GM23338 (cell line): ENCODE measurements around the gene ZNF831. TPM values are rescaled to one million over a fixed set of nuclear protein-coding genes. Genes with fewer than 3 reads are reported as not detected.

ENCODE experiments used
- ATAC-seq: fragments of 200-7000 bp; cut with Tn5 transposase; 3 replicates; pipeline ENCODE4 v1.9.1; 2020
- DNase-seq: peaks from one replicate; pipeline ENCODE4 v3.0.0-alpha.2; 2015; ENCODE audit warnings: low spot score
- H2AFZ ChIP-seq: fragments of 200-600 bp; sonication (generic); 2 replicates; pipeline ENCODE4 v1.8.0; 2016; ENCODE audit warnings: antibody characterized with exemption, mild to moderate bottlenecking, moderate library complexity
- H3F3A ChIP-seq: fragments of 200-600 bp; sonication (generic); replicated peaks from 2 replicates; pipeline ENCODE4 v1.8.0; 2017; ENCODE audit warnings: antibody characterized with exemption, mixed run types, low read depth
- H3K27ac ChIP-seq: fragments of 200-600 bp; sonication (generic); 2 replicates; pipeline ENCODE4 v1.6.1; 2016; ENCODE audit warnings: low read depth
- H3K27me3 ChIP-seq: fragments of 200-600 bp; sonication (generic); 2 replicates; pipeline ENCODE4 v1.8.0; 2016; ENCODE audit warnings: mild to moderate bottlenecking, mixed run types, moderate library complexity; ENCODE audit not compliant: insufficient read depth
- H3K36me3 ChIP-seq: fragments of 200-600 bp; sonication (generic); 2 replicates; pipeline ENCODE4 v1.8.0; 2016; ENCODE audit warnings: mild to moderate bottlenecking; ENCODE audit not compliant: insufficient read depth
- H3K4me1 ChIP-seq: fragments of 200-600 bp; sonication (generic); 2 replicates; pipeline ENCODE4 v1.8.0; 2016; ENCODE audit warnings: mild to moderate bottlenecking, moderate library complexity; ENCODE audit not compliant: insufficient read depth
- H3K4me2 ChIP-seq: fragments of 200-600 bp; sonication (generic); 2 replicates; pipeline ENCODE4 v1.7.1; 2017; ENCODE audit warnings: mixed run types
- H3K4me3 ChIP-seq: fragments of 200-600 bp; sonication (generic); 2 replicates; pipeline ENCODE4 v1.6.1; 2016; ENCODE audit warnings: mixed run types
- H3K79me2 ChIP-seq: fragments of 200-600 bp; sonication (generic); replicated peaks from 2 replicates; pipeline ENCODE4 v1.8.0; 2017; ENCODE audit warnings: mild to moderate bottlenecking; ENCODE audit not compliant: insufficient read depth
- H3K9me2 ChIP-seq: fragments of 200-600 bp; sonication (generic); 2 replicates; pipeline ENCODE4 v1.8.0; 2017; ENCODE audit not compliant: insufficient read depth
- H4K20me1 ChIP-seq: fragments of 200-600 bp; sonication (generic); replicated peaks from 2 replicates; pipeline ENCODE4 v1.8.0; 2017; ENCODE audit warnings: mild to moderate bottlenecking; ENCODE audit not compliant: insufficient read depth
- H3K27ac Mint-ChIP-seq: 2 replicates; pipeline ENCODE4 v1.8.0; 2020; ENCODE audit warnings: inconsistent platforms, mild to moderate bottlenecking, moderate library complexity, mixed read lengths
- H3K27me3 Mint-ChIP-seq: 3 replicates; pipeline ENCODE4 v1.8.0; 2022; ENCODE audit warnings: low read depth, mild to moderate bottlenecking, moderate library complexity, mixed read lengths, inconsistent platforms; ENCODE audit not compliant: insufficient read depth, poor library complexity
- H3K36me3 Mint-ChIP-seq: 3 replicates; pipeline ENCODE4 v1.8.0; 2021; ENCODE audit warnings: low read depth, mild to moderate bottlenecking, inconsistent platforms, moderate library complexity, mixed read lengths
- H3K4me1 Mint-ChIP-seq: 3 replicates; pipeline ENCODE4 v1.8.0; 2020; ENCODE audit warnings: mild to moderate bottlenecking, inconsistent platforms, mixed read lengths
- H3K4me3 Mint-ChIP-seq: 3 replicates; pipeline ENCODE4 v1.8.0; 2021; ENCODE audit warnings: moderate library complexity, mild to moderate bottlenecking, inconsistent platforms, mixed read lengths
- H3K9me3 Mint-ChIP-seq: 3 replicates; pipeline ENCODE4 v1.8.0; 2020; ENCODE audit warnings: moderate library complexity, mild to moderate bottlenecking, inconsistent platforms, mixed read lengths
- CREB1 ChIP-seq: fragments of 250-450 bp; sonication (Bioruptor Pico); IDR thresholded peaks from 2 replicates; pipeline ENCODE4 v1.5.0; 2020; ENCODE audit warnings: low read depth, mild to moderate bottlenecking, moderate library complexity
- CTCF ChIP-seq, 2 experiments: fragments of 200-600 bp in 1 of 2; sonication (generic) in 1 of 2; conservative IDR thresholded peaks; 2 replicates each; pipeline versions ENCODE4 v1.5.1 to v1.6.1; 2016 to 2017; ENCODE audit warnings: antibody characterized with exemption in 2 of 2, low read depth in 2 of 2, mild to moderate bottlenecking in 2 of 2, moderate library complexity in 1 of 2
- EZH2 ChIP-seq: fragments of 200-600 bp; sonication (generic); IDR thresholded peaks from one replicate; pipeline ENCODE4 v1.8.0; 2017; ENCODE audit warnings: antibody characterized with exemption, mild to moderate bottlenecking, low read depth; ENCODE audit not compliant: unreplicated experiment
- EZH2phosphoT487 ChIP-seq: fragments of 200-600 bp; sonication (generic); IDR thresholded peaks from one replicate; pipeline ENCODE4 v1.8.1; 2018; ENCODE audit warnings: antibody characterized with exemption; ENCODE audit not compliant: unreplicated experiment
- JUNB ChIP-seq: IDR thresholded peaks from one replicate; pipeline ENCODE4 v1.6.1; 2016; ENCODE audit warnings: antibody characterized with exemption; ENCODE audit not compliant: unreplicated experiment
- NANOG ChIP-seq: IDR thresholded peaks from 2 replicates; pipeline ENCODE4 v1.6.1; 2016; ENCODE audit warnings: antibody characterized with exemption, borderline replicate concordance
- STAT1 ChIP-seq: IDR thresholded peaks from one replicate; pipeline ENCODE4 v1.6.1; 2016; ENCODE audit warnings: antibody characterized with exemption; ENCODE audit not compliant: unreplicated experiment
- ZNF114 ChIP-seq: fragments of 250-450 bp; sonication (Bioruptor Pico); IDR thresholded peaks from 2 replicates; pipeline ENCODE4 v1.5.0; 2020; ENCODE audit warnings: mild to moderate bottlenecking, moderate library complexity
- ZNF331 ChIP-seq: fragments of 250-450 bp; sonication (Bioruptor Pico); IDR thresholded peaks from 2 replicates; pipeline ENCODE4 v1.5.0; 2020; ENCODE audit warnings: low read depth, mild to moderate bottlenecking, moderate library complexity
- ZNF462 ChIP-seq: fragments of 250-450 bp; sonication (Bioruptor Pico); IDR thresholded peaks from 2 replicates; pipeline ENCODE4 v1.5.0; 2020; ENCODE audit warnings: mild to moderate bottlenecking, moderate library complexity
- polyA plus RNA-seq: library from polyadenylated mRNA; unstranded; fragments of >200 nt; fragmentation: Nextera tagmentation; extraction: Ambion mirVana; gene quantifications from 2 replicates; pipeline ENCODE4 v1.2.1, GENCODE V29; 2016
- total RNA-seq: library from RNA; depleted of rRNA; stranded (reverse); fragments of >200 nt; shearing (Covaris generic); gene quantifications from 2 replicates; pipeline ENCODE4 v1.2.3, GENCODE V29; 2014
- TF ChIP-seq, protein P1 (sequence below): IDR thresholded peaks from 2 replicates; pipeline ENCODE4 v1.6.1; 2016; ENCODE audit warnings: antibody characterized with exemption

Gene ZNF831
- total and polyA plus RNA-seq, 2 experiments from 2014 or later = not detected

DNA sequence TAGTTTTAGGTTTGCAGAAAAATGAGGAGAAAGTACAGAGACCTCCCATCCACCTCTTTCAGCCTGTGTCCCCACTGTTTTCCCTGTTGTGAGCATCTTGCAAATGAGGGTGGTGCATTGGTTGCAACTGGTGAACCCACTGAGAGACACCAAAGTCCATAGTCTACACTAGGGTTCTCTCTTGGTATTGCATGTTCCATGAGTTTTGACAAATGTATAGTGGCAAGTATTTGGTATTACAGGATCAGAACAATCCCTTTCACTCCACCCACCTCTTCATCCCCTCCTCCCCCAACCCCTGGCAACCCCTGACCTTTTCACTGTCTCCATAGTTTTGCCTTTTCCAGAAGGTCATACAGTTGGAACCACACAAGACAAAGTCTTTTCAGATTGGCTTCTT, 20.1 kb downstream of the ZNF831 start:
- Histone ChIP-seq H3K27me3 (no peaks in the 10 kb centered on the region), H3K27ac (no peak overlapping the region), H4K20me1 (no peaks in the 10 kb centered on the region), H2AFZ (no peak overlapping the region), H3K79me2 (no peaks in the 10 kb centered on the region), H3K9me2 (no peaks in the 10 kb centered on the region), H3K4me3 (no peak overlapping the region), H3F3A (no peaks in the 10 kb centered on the region), H3K4me2 (no peak overlapping the region), H3K4me1 (no peaks in the 10 kb centered on the region), H3K36me3 (no peaks in the 10 kb centered on the region)
- ATAC-seq = no peak
- no peak overlapping the region for H3K4me3 Mint-ChIP-seq
- TF ChIP-seq STAT1 (no peak), CREB1 (CRISPR knock-in tag) (no peak), CTCF (conservative IDR thresholded peaks at IDR 0.05; ENCODE audit: low read depth in 2 of 2) (no peak), ZNF114 (CRISPR knock-in tag) (no peak), JUNB (no peak), ZNF331 (no peak), ZNF462 (CRISPR knock-in tag) (no peak), EZH2phosphoT487 (no peak), NANOG (no peak), EZH2 (no peak)
- TF ChIP-seq, protein P1, sequence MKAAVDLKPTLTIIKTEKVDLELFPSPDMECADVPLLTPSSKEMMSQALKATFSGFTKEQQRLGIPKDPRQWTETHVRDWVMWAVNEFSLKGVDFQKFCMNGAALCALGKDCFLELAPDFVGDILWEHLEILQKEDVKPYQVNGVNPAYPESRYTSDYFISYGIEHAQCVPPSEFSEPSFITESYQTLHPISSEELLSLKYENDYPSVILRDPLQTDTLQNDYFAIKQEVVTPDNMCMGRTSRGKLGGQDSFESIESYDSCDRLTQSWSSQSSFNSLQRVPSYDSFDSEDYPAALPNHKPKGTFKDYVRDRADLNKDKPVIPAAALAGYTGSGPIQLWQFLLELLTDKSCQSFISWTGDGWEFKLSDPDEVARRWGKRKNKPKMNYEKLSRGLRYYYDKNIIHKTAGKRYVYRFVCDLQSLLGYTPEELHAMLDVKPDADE = no peak
- H3K27ac Mint-ChIP-seq = no peak overlapping the region
- H3K4me1 Mint-ChIP-seq = peaks cover 2% of the 10 kb centered on the region; the same call in 1 of the 3 replicates
- H3K9me3 Mint-ChIP-seq = no peaks in the 10 kb centered on the region
- DNase-seq = no peak
- no peaks in the 10 kb centered on the region for H3K36me3 Mint-ChIP-seq
- peaks cover 6% of the 10 kb centered on the region for H3K27me3 Mint-ChIP-seq
